GM10847 (cell line): ENCODE results near the gene HPCAL1.

ENCODE experiments used
- POLR2A ChIP-seq: IDR thresholded peaks from 2 replicates; pipeline ENCODE4 v1.6.1; 2011; ENCODE audit not compliant: insufficient read length; ENCODE audit errors: extremely low read depth

The HPCAL1 gene

GRCh38 chr2:10353931-10354330, 51.2 kb downstream of the HPCAL1 start:
- TF ChIP-seq POLR2A: no peak

DNA sequence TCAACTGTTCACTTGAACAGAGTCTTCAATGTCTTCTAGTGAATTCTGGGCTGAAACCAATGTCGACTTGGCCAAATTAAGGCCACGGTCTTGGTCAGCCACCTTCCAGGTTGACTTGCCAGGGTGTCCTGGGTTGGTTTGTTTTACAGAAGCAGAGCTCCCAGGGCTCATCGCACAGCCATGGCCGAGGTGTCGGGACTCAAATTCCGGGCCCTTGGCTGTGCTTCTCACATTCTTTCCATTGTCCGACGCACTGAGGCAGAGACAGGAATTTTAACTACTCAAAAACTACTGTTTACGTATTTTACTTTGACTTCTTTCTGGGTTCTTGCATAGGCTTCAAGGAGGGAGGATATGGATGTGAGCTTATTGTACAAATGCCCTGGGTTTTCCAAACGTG, 51.7 kb downstream of the HPCAL1 start:
- no peak for TF ChIP-seq POLR2A

GRCh38 chr2:10355471-10356438, 53.1 kb downstream of the HPCAL1 start:
- no peak for TF ChIP-seq POLR2A

DNA sequence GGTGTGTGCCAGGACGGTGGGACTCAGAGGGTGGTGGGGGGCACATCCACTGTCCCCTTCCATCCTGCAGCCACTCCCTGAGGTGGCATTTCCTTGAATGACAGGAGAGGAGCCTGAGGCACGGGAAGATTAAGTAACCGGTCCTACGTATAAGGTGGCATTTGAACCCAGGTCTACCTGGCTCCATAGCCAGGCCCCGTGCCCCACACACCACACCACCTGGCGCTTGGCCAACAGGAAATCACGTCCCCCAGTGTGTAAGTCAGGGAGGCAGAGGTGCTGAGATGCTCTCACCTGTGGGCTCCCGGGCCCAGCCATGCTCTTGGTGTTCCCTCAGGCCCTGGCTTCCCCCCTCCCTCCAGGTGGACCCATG, 53.7 kb downstream of the HPCAL1 start:
- TF ChIP-seq POLR2A: no peak

DNA sequence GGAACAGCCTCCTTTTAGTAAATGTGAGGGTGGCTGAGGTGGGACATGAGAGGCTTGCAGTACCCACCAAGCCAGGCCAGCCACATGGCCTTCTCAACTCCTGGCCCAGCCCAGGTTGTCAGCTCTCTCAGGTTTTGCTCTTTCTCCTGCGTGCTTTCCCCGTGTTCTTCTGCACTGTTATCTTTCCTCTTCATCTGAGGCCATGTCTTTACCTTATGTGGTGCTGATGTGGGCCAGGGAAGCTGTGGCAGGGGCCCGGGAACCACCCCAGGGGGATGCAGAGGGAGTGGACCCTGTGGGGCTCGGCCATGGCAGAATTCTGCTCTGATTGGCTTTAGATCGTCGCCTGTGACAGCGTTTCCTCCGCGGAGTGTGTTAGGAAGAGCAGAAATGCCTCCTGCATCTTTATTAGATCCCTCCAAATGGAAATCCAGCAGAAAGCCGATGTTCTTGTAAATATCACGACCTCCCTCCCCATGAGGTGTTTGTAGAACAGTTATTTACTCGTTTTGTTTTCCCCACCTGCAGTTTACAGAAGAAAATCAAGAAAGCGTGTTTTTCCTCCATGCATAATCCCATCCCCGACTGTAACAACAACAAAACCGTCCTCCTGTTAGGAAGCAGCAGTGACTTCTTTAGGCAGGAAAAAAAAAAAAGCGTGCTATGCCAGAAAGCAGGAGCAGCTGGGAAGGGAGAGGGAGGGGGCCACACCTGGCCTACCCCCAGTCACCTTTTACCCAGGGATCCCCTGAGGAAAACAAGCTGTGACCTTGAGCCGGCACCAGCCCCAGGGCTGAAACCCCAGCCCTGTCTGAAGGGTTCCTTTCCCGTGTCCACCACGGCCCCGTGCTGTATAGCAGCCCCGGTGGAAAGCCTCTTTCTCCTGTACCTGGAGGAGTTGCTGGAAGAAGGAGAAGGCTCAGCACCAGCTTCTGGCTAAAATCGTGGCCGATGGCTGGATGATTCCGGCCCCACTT, 54.8 kb downstream of the HPCAL1 start:
- no peak for TF ChIP-seq POLR2A

GRCh38 chr2:10359246-10359645, 56.5 kb downstream of the HPCAL1 start:
- TF ChIP-seq POLR2A: no peak

- no peak for TF ChIP-seq POLR2A
Observed at GRCh38 chr2:10359731-10360329, 57.1 kb downstream of the HPCAL1 start.

DNA sequence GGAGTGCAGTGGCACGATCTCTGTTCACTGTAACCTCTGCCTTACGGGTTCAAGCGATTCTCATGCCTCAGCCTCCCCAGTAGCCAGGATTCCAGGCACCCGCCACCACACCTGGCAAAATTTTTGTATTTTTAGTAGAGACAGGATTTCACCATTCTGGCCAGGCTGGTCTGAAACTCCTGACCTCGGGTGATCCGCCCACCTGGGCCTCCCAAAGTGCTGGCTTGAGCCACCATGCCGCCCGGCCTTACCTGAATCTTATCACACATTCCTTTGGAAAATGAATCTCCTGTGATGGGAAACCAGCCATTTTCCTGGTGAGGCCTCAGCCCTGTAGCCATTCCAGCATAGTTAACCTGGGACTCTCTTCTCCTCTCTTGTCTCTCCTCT, 57.8 kb downstream of the HPCAL1 start:
- TF ChIP-seq POLR2A: no peak

DNA sequence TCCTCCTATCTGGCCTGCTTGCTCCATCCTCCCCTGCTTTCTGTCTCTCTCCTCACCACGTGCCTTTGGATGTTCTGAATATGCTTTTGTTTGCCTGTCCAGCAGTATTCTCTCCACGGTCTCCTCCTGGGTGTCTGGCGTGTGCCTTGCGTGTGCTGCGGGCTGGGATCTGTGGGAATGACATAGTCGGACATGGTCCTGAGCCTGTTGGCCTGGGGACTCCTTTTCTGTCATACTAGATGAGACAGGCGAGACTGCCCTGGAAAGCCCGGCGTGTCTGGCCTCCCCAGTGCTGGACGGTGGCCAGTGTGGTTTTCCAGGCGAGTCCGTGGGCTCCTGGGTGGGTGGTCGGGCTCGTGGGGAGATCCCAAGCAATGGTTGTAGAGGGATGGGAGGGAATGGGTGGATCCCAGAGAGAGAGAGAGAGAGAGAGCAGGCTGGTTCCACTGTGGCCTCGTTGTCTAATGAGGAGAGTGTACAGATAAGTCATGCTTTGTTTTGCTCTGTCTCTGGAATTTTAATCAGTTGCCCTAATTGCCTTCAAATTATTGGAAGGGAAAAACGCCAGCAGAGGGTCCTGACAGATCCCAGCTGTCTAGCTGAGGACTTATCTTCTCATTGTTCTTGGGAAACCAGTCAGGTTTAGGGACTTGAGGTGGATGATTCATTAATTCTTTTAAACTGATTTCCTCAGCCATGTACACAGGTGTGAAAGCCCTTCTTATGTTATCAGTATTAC, 58.3 kb downstream of the HPCAL1 start:
- TF ChIP-seq POLR2A: no peak

GRCh38 chr2:10362096-10362897, 59.6 kb downstream of the HPCAL1 start:
- no peak for TF ChIP-seq POLR2A

DNA sequence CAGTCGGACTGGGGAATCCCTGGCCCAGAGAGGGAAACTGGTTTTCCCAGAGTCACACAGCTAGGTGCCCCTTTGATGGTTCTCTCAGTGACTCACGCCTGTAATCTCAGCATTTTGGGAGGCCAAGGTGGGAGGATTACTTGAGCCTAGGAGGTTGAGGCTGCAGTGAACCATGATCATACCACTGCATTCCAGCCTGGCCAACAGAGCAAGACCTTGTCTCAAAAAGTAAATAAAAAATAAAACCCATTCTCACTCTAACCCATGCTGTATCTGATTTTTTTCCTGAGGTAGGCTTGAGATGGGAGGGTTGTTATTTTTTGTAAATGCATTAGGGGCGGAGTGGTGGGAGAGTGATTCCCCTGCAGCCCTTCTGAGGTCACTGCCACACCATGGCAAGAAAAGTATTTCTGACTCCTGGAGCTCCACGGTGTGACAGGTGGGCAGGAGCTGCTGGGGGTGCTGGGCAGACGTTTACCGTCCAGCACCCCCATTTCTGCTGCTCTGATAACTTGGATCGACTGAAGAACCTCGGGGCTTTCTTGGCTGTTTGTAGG, 60.3 kb downstream of the HPCAL1 start:
- no peak for TF ChIP-seq POLR2A

GRCh38 chr2:10363861-10364610, 61.3 kb downstream of the HPCAL1 start:
- no peak for TF ChIP-seq POLR2A

GRCh38 chr2:10365412-10365811, 62.7 kb downstream of the HPCAL1 start:
- no peak for TF ChIP-seq POLR2A
